ENCODE results near the gene EPB41L5.

DNA sequence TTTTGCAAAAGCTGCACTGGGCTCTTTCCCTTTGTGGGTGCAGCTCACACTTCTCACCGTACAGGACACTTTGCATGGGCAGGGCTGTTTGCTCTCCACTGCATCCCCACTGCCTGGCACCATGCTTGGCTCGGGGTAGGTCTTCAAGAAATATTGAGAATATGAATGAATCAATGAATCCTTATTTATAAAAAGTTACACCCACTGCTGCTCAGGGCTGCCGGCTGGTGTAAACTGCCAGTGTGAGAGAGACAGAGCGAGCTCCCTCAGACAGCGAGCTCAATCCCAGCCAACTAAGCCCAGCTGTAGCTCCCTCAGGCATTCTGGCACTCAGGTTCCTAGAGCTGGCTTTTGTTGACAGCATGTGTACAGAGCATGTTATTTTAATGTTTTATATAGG, 206.9 kb downstream of the EPB41L5 start:
- TF ChIP-seq EZH2 (IDR thresholded peaks at IDR 0.05; ENCODE audit: borderline replicate concordance, low read depth, low read length, severe bottlenecking) (no peak), FOS (IDR thresholded peaks at IDR 0.05; ENCODE audit: borderline replicate concordance, insufficient read depth, low read length) (no peak)
- TF ChIP-seq, protein P1, sequence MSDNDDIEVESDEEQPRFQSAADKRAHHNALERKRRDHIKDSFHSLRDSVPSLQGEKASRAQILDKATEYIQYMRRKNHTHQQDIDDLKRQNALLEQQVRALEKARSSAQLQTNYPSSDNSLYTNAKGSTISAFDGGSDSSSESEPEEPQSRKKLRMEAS (IDR thresholded peaks at IDR 0.05; ENCODE audit: insufficient read depth, insufficient read length), result no peak
- TF ChIP-seq, protein P2, sequence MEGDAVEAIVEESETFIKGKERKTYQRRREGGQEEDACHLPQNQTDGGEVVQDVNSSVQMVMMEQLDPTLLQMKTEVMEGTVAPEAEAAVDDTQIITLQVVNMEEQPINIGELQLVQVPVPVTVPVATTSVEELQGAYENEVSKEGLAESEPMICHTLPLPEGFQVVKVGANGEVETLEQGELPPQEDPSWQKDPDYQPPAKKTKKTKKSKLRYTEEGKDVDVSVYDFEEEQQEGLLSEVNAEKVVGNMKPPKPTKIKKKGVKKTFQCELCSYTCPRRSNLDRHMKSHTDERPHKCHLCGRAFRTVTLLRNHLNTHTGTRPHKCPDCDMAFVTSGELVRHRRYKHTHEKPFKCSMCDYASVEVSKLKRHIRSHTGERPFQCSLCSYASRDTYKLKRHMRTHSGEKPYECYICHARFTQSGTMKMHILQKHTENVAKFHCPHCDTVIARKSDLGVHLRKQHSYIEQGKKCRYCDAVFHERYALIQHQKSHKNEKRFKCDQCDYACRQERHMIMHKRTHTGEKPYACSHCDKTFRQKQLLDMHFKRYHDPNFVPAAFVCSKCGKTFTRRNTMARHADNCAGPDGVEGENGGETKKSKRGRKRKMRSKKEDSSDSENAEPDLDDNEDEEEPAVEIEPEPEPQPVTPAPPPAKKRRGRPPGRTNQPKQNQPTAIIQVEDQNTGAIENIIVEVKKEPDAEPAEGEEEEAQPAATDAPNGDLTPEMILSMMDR (IDR thresholded peaks at IDR 0.05; ENCODE audit: extremely low read depth in 1 of 2, insufficient read depth in 1 of 2, low read depth in 1 of 2, low read length in 2 of 2), result no peak
